HG03103 (cell line): ENCODE data around the gene CCL17.
"Not testable (repeated sequence)": the region's sequence is repeated elsewhere in the genome, so short reads cannot be mapped to it uniquely, and the experiment has no call there.

Experiments
- ATAC-seq: cut with Tn5 transposase; IDR thresholded peaks from one replicate; pipeline ENCODE4 v1.9.1; 2021; ENCODE audit warnings: low read depth; ENCODE audit not compliant: unreplicated experiment

Gene CCL17

DNA sequence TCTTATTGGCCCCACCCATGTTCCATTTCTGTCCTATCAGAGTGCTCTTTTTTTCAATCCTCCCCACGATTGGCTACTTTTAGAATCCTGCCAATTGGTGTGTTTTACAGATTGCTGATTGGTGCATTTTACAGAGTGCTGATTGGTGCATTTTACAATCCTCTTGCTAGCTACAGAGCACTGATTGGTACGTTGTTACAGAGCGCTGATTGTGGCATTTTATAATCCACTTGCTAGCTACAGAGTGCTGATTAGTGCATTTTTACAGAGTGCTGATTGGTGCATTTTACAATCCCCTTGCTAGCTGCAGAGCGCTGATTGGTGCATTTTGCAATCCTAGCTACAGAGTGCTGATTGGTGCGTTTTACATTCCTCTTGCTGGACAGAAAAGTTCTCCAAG is 9.5 kb upstream of the CCL17 start:
- ATAC-seq = no peak

DNA sequence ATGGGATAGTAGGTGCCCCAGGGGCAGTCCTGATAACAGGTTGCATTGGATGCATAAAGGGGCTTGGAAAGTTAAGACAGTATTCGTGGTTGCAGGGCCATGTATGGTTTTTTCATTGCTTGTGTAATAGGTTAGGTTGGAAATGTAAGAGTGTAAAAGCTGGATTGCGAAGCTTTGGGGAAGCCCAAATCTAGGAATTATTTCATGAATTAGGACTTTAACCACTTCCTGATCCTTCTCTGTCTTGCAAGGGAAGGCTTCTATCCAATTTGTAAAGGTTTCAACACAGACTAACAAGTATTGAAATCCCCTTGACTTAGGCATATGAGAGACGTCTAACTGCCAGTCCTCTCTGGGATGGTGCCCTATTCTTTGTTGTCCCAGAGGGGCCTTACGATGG is 7.8 kb upstream of the CCL17 start:
- ATAC-seq = no peak

DNA sequence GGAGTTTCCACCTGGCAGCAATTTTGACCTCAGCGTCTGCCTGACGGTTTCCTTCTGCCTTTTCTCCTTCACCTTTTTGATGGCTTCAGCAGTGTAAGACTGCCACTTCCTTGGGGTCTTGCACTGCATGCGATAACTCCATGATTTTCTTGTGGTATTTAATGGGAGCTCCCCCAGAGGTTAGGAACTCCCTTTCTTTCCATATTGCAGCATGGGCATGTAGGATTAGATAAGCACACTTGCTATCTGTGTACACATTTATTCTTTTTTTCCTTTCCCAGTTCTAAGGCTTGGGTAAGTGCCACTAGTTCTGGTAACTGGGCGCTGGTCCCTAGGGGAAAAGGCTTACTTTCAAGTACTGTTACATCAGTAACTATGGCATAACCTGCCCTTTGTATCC is 7.1 kb upstream of the CCL17 start:
- ATAC-seq = not testable (repeated sequence)

DNA sequence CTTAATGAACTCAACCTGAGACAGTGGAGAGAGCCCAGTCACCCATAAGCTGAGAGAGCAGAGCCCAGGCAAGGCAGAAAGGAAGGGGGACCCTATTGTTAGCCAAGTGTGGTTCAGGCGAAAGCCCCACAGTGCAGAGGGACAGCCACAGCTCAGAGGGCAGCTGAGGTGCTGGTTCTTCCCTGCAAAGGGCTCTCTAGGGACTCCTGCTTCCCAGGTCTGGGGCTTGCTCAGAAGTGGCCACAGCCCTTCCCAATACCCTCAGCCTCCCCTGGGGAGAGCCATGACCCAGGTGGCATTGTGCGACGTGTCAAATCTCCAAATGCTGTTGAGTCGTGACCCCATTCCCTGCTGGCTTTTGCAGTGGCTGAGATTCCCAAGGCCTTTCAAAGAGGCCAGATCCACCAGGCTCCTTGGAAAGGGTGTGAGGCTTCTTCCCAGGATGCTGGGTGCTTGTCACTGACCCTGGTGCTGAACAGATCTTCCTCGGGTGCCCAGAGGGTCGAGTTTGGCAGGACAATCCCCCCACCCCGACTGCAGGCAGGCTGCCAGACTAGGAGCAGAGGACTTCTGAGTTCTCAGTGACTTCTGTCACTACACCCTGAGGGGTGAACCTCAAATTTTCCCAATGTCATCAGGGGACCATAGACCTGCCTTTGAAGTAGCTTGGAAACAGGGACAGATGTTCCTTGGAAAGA is 2.5 kb upstream of the CCL17 start:
- ATAC-seq = no peak

DNA sequence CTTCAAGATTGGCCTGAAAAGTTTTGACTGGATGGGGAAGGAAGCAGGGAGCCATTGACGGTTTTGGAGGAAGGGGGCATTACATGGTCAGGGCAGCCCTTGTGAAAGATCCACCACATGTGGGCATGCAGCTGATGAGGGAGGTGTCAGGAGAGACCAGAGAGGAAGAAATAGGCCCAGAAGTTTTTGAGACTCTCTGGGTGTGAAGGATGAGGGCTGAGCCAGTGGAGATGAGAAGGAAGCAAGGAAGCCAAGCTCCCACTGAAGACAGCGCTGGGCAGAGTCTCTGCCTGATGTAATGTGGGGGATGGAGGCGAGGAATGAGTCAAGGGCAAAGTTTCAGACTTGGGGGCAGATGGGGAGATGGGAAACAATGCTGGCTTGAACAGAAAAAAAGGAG is 530 bp downstream of the CCL17 start:
- ATAC-seq = no peak

DNA sequence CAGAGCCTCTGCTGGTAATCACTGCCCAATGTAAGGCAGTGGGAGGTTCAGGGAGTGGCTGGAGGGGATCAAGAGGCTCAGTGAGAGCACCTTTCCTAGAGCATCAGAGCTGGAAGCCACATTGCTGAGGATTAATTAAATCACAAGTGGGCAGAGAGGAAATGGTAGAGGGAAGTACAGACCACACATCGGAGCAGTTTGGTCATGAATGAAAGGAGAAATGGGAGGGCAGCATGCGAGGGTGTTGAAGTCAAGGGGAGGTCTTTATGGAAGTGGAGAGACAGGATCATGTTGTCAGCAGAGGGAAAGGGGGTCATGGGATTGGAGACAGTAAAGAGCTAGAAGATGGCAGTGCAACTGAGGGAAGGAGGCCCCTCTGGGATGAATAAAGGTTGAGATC is 2.3 kb downstream of the CCL17 start:
- no peak for ATAC-seq

DNA sequence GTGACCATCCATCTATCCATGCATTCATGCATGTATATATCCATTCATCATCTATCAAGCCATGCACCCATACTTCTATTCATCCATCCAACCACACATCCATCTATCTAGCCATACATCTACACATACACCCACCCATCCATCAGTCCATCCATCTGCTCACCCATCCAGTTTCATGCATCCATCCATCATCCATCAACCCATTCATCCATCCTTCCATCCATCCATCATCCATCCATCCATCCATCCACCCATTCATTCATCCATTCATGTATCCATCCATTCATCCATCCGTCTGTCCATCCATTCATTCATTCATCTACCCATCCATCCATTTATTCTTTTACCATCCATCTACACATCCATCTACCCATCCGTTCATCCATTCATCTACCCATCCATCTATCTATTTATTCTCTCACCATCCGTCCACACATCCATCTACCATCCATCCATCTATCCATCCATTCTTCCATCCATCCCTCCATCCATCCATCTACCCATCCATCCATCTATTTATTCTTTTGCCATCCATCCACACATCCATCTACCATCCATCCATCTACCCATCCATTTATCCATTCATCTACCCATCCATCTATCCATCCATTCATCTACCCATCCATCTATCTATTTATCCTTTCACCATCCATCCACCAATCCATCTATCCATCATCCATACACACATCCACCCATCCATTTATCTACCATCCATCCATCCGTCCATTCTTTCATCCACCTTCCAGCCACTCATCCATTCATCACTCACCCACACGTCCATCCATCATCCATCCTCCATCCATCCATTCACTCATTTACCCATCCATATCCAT is 3.2 kb downstream of the CCL17 start:
- ATAC-seq = no peak

DNA sequence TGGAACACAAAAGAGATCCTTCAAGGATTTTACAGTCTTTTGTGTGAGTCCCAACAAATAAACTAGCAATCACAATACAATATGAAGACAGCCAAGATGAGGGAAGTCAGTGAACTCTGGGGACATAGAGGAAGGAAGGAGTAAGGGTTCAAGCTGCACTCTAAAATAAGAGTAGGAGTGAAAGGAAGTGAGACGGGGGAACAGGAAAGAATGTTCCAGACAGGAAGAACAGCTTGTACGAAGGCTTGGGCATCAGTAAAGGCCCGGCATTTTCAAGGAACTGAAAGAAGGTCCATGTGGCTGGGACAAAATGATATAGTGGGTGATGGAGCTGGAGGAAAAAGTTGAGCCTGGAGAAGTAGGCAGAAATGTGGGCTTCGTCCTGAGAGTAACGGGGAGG is 4.5 kb downstream of the CCL17 start:
- ATAC-seq = no peak

DNA sequence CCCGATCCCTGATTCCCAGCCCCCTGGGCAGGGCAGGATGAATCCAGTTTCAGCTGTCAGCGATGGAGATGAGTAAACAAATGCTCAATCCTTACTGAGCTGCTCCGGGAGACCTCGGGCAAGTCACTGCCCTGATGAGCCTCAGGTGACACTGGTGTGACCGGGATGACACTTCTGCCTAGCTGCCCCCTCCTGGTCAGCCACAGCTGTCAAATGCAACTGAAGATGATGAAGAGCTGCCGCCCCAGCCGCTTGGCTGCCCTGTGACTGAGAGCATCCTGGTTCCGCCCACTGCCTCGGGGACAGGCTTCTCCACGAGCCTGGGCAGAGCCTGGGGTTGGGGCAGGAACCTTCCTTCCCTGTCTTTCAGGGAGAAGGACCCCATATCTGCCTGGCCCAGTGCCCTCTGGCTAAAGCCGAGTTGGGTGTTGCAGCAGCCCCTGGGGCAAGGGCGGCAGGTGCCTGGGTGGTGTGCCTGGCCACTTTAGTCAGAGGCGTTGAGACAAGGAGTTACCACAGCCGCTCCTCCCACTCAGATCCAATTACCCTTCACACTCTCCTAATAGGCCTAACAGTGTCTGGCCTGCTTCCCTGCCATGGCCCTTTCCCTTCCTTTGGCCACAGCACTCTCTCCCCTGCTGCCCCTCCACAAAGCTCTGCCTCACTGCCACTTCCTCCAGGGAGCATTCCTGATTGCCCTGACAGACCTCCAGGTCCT is 5.5 kb downstream of the CCL17 start:
- no peak for ATAC-seq

DNA sequence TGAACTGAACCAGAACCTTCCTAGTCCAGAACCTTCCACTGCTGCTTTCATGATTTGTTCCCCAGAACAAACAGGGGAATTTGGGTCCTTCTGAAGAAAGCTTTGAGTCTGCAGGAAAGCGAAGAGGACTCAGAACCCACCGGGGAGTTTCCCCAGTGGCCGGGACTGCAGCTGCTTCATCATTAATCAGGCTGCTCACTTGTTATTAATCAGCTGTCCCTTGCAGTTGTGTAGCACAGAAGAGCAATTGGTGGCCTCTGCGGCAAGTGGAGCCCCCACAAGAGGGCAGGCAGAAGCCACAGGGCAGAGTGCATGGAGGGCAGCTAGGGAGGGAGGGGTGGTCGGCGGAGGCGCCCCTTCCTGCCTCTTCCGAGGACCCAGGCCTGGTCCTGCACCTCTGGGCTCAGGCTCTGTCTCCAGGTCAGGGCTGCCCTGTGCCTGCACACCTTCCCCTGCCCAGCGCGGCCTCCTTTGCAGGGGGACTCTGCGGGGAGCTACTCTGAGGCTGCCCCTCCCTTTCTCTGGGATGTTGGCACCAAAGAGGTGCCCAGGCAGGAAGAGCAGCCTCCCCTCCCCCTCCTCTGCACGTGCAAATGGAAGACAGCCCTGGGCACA is 6.9 kb downstream of the CCL17 start:
- no peak for ATAC-seq

DNA sequence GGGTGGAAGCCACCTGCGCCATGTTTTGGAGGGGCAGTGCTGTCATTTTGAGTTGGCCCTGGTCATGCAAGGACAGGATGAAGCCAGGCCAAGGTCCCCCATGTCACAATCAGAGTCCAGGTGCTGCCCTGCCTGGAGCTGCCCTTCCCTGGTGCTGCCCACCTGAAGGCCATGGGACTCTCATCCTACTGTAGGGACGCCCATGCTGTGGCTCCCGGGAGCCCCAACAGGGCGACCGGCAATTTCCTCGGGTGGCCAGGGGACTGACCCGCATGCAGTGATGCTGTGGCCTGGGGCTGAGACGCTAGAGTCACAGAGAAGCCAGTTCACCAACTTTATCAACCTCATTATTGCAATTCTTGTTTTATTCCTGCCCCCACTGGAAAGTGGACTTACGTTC is 8.0 kb downstream of the CCL17 start:
- ATAC-seq = no peak

DNA sequence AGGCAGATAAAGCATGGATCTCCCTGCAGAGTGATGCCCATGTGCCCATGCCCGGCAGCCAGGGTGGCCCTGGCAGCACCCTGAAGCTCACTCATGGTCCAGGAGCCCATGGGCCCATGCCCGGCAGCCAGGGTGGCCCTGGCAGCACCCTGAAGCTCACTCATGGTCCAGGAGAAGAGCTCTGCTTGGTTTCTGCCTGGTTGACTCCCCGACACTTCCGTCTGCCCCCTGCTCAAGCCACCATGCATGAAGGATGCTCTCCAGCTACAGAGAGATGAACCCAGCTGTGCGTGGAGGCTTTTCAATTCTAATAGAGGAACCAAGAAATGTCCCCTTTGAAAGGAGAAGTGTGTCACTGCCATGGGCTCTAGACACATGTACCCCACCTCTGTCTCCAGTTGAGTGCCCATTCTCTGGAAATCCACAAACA is 8.7 kb downstream of the CCL17 start:
- peak; percentile 73 for ATAC-seq

DNA sequence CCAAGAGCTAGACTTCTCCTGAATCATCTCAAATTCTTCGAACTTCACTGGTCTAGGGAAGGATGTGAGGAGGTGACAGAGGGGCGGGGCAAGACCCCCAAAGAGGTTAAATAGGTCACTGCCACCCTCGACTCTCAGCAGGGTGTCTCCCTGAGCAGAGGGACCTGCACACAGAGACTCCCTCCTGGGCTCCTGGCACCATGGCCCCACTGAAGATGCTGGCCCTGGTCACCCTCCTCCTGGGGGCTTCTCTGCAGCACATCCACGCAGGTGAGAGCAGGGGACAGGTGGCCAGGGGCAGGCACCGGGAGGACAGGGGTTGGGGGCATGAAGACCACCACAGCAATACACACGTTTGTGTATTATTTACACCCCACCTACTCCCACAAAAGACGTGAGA is 9.2 kb downstream of the CCL17 start:
- no peak for ATAC-seq

DNA sequence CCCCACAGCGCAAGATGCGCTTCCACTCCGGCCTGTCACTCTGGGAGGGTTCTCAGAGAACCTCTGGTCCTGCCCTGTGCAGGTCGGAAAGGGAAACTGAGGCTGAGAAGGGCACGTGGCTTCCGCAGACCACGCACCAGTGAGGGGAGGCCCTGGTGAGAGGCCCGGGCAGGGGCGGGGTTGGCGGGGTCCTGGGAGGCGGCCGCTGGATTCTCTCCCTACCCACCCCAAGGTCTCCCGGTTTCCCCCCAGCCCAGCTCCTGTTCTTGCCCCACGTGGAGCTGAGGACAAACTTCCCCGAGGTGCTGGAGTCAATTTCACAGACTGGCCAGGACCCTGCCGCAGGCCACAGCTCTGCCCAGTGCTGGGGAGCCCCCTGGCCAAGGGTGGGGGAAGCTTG is 11.5 kb downstream of the CCL17 start:
- ATAC-seq = no peak

DNA sequence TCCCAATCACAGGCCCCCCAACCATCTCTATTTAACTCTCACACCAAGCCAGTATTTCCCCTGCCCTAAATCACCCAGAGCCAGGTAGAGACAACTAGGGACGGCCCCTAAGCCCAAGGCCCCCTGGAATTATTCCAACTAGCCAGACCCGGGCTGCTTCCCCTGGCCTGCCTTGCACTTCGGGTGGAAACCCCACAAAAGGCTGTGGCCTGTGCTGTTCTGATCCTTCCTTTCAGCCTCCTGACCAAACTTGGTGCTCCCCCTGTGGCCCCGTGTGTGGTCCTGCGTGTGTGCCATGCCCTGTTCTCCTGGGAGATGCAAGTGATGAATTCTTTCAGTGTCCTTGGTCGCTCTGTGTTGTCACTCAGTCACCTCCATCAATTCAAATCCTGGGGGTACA is 14.9 kb downstream of the CCL17 start:
- ATAC-seq = no peak

DNA sequence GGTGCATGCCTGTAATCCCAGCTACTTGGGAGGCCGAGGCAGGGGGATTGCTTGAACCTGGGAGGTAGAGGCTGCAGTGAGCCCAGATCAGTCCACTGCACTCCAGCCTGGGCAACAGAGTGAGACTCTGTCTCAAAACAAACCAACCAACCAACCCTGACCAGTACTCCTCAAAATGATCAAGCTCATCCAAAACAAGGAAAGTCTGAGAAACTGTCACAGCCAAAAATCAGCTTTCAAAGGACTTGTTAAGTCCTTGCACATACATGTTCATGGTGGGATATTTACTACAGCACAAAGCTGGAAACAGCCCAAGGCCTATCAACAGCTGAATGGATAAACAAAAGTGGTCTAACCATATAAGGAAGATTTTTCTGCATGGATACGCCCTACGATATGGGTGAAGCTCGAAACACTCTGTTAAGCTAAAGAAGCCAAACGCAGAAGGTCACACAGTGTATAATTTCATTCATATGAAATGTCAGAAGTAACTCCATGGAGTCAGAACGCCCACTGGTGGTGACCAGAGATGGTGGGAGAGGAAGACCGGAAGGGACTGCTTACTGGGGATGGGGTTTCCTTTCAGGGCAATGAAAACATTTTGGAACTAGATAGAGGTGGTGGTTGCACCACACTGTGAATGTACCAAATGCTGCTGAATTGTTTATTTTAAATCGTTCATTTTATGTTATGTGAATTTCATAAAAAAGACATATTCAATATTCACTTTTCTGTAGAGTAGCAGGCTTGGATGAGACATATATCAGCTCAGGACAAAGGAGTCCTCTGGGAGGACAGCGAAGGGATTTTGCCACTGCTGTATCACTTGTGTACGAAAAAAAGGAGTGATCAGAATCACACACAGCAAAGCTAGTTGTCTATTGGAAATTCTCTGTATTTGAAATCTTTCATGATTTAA is 17.7 kb downstream of the CCL17 start:
- no peak for ATAC-seq

DNA sequence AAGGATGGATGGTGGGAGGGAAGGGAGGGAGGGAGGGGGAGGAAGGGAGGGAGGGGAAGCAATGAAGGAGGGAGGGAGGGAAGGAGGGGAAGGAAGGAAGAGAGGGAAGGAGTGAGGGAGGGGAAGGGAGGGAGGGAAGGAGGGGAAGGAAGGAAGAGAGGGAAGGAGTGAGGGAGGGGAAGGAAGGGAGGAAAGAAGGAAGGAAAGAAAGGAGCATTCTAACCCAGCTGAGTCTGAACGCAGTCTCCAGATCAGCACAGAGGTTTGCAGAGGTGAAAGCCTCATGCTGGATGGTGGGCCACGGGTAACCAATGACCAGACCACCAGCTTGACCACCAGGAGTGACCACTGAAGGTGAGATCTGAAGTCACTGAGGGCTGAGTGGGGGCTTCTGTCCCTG is 18.6 kb downstream of the CCL17 start:
- no peak for ATAC-seq

DNA sequence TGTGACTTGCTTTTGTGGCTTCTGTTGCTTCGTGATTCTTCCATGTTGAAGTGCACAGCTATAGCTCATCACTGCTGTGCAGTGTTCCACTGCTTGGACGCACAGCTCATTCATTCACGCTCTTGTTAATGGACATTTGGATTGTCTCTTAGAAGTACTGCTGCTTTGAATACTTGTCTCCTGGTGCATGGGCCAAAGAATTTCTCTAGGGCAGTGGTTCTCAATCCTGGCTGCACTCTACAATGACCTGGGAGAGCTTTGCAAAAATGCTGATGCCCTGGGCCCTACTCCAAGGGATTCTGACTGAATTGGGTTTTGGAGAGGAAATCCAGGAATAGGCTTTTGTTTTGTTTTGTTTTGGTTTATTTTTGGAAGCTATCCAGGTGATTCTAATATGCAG is 20.0 kb downstream of the CCL17 start:
- ATAC-seq = no peak

DNA sequence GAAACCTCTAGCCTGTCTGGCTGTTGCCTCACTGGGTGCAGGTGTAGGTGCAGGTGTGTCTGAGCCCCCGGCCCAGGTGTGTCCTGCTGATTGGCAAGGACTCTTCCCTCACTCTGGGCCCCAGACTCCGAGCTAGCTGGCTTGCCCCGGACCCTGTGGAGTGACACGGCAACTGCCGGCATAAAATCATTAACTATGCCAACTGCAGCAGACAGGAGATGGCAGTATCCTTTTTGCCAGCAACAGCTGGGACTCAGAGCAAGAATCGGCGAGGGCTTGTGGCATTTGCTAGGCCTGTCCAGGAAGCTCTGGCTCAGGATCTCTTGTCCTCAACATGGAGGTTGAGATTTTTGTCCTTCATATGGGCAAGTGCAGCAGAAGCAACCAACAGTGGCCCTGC is 21.8 kb downstream of the CCL17 start:
- ATAC-seq = no peak

DNA sequence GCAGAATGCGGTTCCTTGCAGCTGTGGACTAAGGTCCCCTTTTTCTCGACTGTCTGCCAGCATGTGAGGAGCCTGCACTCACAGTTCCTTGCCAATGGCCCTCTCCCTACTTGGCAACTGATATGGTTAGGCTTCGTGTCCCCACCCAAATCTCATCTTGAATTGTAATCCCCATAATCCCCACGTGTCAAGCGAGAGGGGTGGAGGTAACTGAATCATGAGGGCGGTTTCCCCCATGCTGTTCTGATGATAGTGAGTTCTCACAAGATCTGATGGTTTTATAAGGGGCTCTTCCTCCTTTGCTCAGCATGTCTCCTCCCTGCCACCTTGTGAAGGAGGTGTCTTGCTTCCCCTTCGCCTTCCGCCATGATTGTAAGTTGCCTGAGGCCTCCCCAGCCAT is 22.7 kb downstream of the CCL17 start:
- no peak for ATAC-seq
